CD4-positive, alpha-beta T cell (primary cell): Measurements from ENCODE around the gene RIT1. TPM values are rescaled to one million over a fixed set of nuclear protein-coding genes. Genes with fewer than 3 reads are reported as not detected.
A peak's percentile ranks its signal among the peaks of the same experiment; 100 is the strongest.

Experiments
- ATAC-seq: fragments of 200-7000 bp; cut with Tn5 transposase; one replicate; pipeline ENCODE4 v1.10.0; 2022; ENCODE audit warnings: mild to moderate bottlenecking; ENCODE audit not compliant: poor library complexity
- CTCF ChIA-PET: fragments of 350-600 bp; sonication (Branson Sonifier 250); formaldehyde crosslinking; loops from one replicate; lab custom pipeline; 2021; ENCODE audit warnings: antibody characterized with exemption, inconsistent platforms; lab: Charles Lee
- POLR2A ChIA-PET: fragments of 350-600 bp; sonication (Branson Sonifier 250); formaldehyde crosslinking; loops from one replicate; lab custom pipeline; 2021; ENCODE audit warnings: antibody characterized with exemption, inconsistent platforms; lab: Charles Lee
- DNase-seq, 14 experiments: peaks; one replicate each; pipeline ENCODE4 v3.0.0-alpha.2; 2013 to 2020; ENCODE audit warnings: mixed read lengths in 2 of 14
- H3K27ac ChIP-seq, 2 donors: one replicate each; pipeline versions ENCODE4 v1.5.1 to v1.7.0; 2013; ENCODE audit warnings: low read length in 2 of 2, low read depth in 1 of 2, mild to moderate bottlenecking in 1 of 2
- H3K27me3 ChIP-seq, 2 experiments: 1 replicate in 1 of 2; 2 replicates in 1 of 2; pipeline versions ENCODE4 v1.6.1 to v1.7.0; 2013; ENCODE audit warnings: low read length in 2 of 2, control low read depth in 1 of 2, mild to moderate bottlenecking in 1 of 2, moderate library complexity in 1 of 2; ENCODE audit not compliant: insufficient read depth in 2 of 2, control insufficient read depth in 1 of 2
- H3K36me3 ChIP-seq: one replicate; pipeline ENCODE4 v1.6.1; 2013; ENCODE audit warnings: low read length, control low read depth; ENCODE audit not compliant: insufficient read depth
- H3K4me1 ChIP-seq: one replicate; pipeline ENCODE4 v1.6.1; 2013; ENCODE audit warnings: low read length, control low read depth; ENCODE audit not compliant: insufficient read depth
- H3K4me3 ChIP-seq: one replicate; pipeline ENCODE4 v1.5.1; 2013; ENCODE audit warnings: mild to moderate bottlenecking, low read length, moderate library complexity
- H3K9me3 ChIP-seq, 2 experiments: 1 replicate in 1 of 2; 2 replicates in 1 of 2; pipeline versions ENCODE4 v1.6.1 to v1.7.0; 2013; ENCODE audit warnings: low read length in 2 of 2, mild to moderate bottlenecking in 2 of 2, control low read depth in 1 of 2, moderate library complexity in 1 of 2; ENCODE audit not compliant: control insufficient read depth in 1 of 2, insufficient read depth in 1 of 2
- H3K27ac Mint-ChIP-seq: one replicate; pipeline ENCODE4 v1.8.0; 2020; ENCODE audit warnings: mixed read lengths
- H3K27me3 Mint-ChIP-seq: one replicate; pipeline ENCODE4 v1.8.0; 2021; ENCODE audit warnings: mixed read lengths
- H3K36me3 Mint-ChIP-seq: one replicate; pipeline ENCODE4 v1.8.0; 2021; ENCODE audit warnings: low read depth, mixed read lengths
- H3K4me1 Mint-ChIP-seq: one replicate; pipeline ENCODE4 v1.8.0; 2021; ENCODE audit warnings: low read depth, mixed read lengths
- H3K4me3 Mint-ChIP-seq: one replicate; pipeline ENCODE4 v1.8.0; 2020; ENCODE audit warnings: mild to moderate bottlenecking, mixed read lengths
- H3K9me3 Mint-ChIP-seq: one replicate; pipeline ENCODE4 v1.8.0; 2020; ENCODE audit warnings: mixed read lengths
- intact Hi-C, 2 experiments: fragments of 100-400 bp; cut with DNase I in 1 of 2; cut with micrococcal nuclease in 1 of 2; formaldehyde crosslinking; loops; one replicate each; pipeline versions ENCODE4 v1.15.1 to v1.9.0; 2023 to 2025; cut with DNase I, micrococcal nuclease
- total RNA-seq, 174 experiments: library from RNA in 2 of 174; stranded (reverse) in 2 of 174; gene quantifications; one replicate each; pipeline ENCODE4 v1.2.3 and lab custom pipeline; 2021 to 2026
- TF ChIP-seq, protein P1 (sequence below): fragments of 200-600 bp; IDR thresholded peaks from one replicate; pipeline ENCODE4 v1.8.0; 2022; ENCODE audit warnings: antibody characterized with exemption, mild to moderate bottlenecking

Gene RIT1
- total RNA-seq, 2 experiments from 2014 or later: 66.2 to 67.0 TPM

DNA sequence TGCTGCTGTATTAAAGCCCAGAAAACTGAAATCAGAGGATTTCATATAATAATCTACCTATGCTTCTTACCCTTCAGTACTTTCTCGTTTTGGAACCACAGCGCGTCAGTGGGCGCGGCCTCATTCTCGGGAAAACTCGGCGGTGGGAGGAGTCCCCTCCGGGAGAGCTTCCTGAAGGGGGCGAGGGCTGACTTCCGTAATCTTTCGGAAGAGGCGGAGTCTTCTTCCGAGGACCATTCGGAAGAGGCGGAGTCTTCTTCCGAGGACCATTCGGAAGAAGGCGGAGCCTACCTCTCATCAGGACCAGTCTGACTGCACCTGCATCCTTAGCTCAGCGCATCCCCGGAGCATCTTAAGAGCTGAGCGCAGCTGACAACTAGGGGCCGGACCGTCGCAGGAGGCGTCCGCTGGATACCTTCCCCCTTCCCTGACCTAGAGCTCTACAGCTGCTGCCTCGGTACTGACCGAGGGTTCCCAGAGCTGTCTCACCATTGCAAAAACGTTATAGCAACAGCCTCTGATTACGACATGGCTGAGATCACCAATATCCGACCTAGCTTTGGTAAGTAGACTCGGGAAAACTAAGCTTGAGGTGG lies 51.8 kb downstream of the RIT1 start, which contains the start of gene SYT11:
TSS of gene SYT11 (plus strand) at position 334 of the 596 bp plus-strand sequence. CDS start at position 529, 195 bp downstream.
- Histone ChIP-seq H3K4me1 (peaks cover 38% of the 10 kb centered on the region), H3K4me3 (peak within 1 kb of the TSS; percentile 62), H3K36me3 (peaks cover 10% of the 10 kb centered on the region), H3K27ac (peak within 1 kb of the TSS; percentile 42 to 81), H3K9me3 (peaks cover 0 to 4% of the 10 kb centered on the region in 2 experiments), H3K27me3 (peaks cover 0 to 8% of the 10 kb centered on the region in 2 experiments)
- TF ChIP-seq, protein P1, sequence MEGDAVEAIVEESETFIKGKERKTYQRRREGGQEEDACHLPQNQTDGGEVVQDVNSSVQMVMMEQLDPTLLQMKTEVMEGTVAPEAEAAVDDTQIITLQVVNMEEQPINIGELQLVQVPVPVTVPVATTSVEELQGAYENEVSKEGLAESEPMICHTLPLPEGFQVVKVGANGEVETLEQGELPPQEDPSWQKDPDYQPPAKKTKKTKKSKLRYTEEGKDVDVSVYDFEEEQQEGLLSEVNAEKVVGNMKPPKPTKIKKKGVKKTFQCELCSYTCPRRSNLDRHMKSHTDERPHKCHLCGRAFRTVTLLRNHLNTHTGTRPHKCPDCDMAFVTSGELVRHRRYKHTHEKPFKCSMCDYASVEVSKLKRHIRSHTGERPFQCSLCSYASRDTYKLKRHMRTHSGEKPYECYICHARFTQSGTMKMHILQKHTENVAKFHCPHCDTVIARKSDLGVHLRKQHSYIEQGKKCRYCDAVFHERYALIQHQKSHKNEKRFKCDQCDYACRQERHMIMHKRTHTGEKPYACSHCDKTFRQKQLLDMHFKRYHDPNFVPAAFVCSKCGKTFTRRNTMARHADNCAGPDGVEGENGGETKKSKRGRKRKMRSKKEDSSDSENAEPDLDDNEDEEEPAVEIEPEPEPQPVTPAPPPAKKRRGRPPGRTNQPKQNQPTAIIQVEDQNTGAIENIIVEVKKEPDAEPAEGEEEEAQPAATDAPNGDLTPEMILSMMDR: no peak
- peak within 1 kb of the TSS; percentile 81 for H3K27ac Mint-ChIP-seq
- peak within 1 kb of the TSS; percentile 93 for H3K4me3 Mint-ChIP-seq
- DNase-seq (peak; percentile 83 to 97 (median 92)), ATAC-seq (peak; percentile 89)
- H3K36me3 Mint-ChIP-seq: peaks cover 10% of the 10 kb centered on the region
- peaks cover 33% of the 10 kb centered on the region for H3K4me1 Mint-ChIP-seq
- POLR2A ChIA-PET: interaction anchor here (1.0 to 1.3 kb wide), 7 partner anchors 10 to 598 kb away, joined by 3 to 5 read pairs (median 3); no protein-coding TSS in a partner anchor
- no peaks in the 10 kb centered on the region for H3K9me3 Mint-ChIP-seq
- peaks cover 25% of the 10 kb centered on the region for H3K27me3 Mint-ChIP-seq
- CTCF ChIA-PET: interaction anchor here (0.9 to 1.5 kb wide), 2 partner anchors 609 to 686 kb away, joined by 3 read pairs; partner anchors contain the start of gene KRTCAP2
- intact Hi-C loops: loop anchor here (1.0 to 10.0 kb wide), 7 partner anchors 33 to 585 kb away; partner anchors contain the start of genes ARHGEF2 (in 1 of the 2), CLK2 (in 1 of the 2), HCN3 (in 1 of the 2) and KHDC4 (in 1 of the 2)

DNA sequence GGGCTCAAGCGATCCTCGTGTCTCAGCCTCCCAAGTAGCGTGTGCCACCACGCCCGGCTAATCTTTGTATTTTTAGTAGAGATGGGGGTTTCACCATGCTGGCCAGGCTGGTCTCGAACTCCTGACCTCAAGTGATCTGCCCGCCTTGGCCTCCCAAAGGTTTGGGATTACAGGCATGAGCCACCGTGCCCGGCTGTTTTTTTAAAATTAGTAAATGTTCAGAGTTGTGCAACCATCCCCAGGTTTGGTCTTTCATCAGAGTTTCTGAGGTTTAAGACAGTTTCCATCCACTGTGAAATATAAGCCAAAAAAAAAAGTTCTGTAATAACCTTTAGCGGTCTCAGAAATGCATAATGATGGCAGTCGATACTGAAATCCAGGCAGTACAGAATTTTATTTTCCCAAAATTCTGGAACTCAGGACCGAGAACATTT lies 52.3 kb downstream of the RIT1 start:
- TF ChIP-seq, protein P1: no peak
- no peaks in the 10 kb centered on the region for H3K9me3 Mint-ChIP-seq
- peaks cover 33% of the 10 kb centered on the region for H3K4me1 Mint-ChIP-seq
- peak overlapping the region; percentile 81 for H3K27ac Mint-ChIP-seq
- peaks cover 10% of the 10 kb centered on the region for H3K36me3 Mint-ChIP-seq
- peaks cover 25% of the 10 kb centered on the region for H3K27me3 Mint-ChIP-seq
- Histone ChIP-seq H3K4me3 (peak overlapping the region; percentile 62), H3K9me3 (peaks cover 0 to 4% of the 10 kb centered on the region in 2 experiments), H3K27me3 (peaks cover 0 to 8% of the 10 kb centered on the region in 2 experiments), H3K4me1 (peaks cover 38% of the 10 kb centered on the region), H3K36me3 (peaks cover 15% of the 10 kb centered on the region), H3K27ac (peak overlapping the region; percentile 42 to 81)
- peak overlapping the region; percentile 93 for H3K4me3 Mint-ChIP-seq
- intact Hi-C loops: loop anchor here (1.0 to 10.0 kb wide), 7 partner anchors 33 to 584 kb away; partner anchors contain the start of genes ARHGEF2 (in 1 of the 2), CLK2 (in 1 of the 2), HCN3 (in 1 of the 2) and KHDC4 (in 1 of the 2)
- ChIA-PET CTCF (interaction anchor here (0.9 kb wide), 1 partner anchor 686 kb away, joined by 3 read pairs; the partner anchor contains the start of gene KRTCAP2), POLR2A (interaction anchor here (1.0 to 1.3 kb wide), 5 partner anchors 11 to 597 kb away, joined by 3 to 5 read pairs (median 4); no protein-coding TSS in a partner anchor)
- peak in 1 of 14 experiments; percentile 8 for DNase-seq
- ATAC-seq: no peak
